GM15510 (cell line): ENCODE measurements around the gene ADAMTS2.

Source experiments
- POLR2A ChIP-seq: IDR thresholded peaks from 3 replicates; pipeline ENCODE4 v1.6.1; 2011; ENCODE audit warnings: borderline replicate concordance; ENCODE audit not compliant: insufficient read length; ENCODE audit errors: extremely low read depth

Gene ADAMTS2

GRCh38 chr5:179120951-179121666 is 224.2 kb downstream of the ADAMTS2 start:
- no peak for TF ChIP-seq POLR2A

GRCh38 chr5:179120421-179120861 is 224.8 kb downstream of the ADAMTS2 start:
- no peak for TF ChIP-seq POLR2A

DNA sequence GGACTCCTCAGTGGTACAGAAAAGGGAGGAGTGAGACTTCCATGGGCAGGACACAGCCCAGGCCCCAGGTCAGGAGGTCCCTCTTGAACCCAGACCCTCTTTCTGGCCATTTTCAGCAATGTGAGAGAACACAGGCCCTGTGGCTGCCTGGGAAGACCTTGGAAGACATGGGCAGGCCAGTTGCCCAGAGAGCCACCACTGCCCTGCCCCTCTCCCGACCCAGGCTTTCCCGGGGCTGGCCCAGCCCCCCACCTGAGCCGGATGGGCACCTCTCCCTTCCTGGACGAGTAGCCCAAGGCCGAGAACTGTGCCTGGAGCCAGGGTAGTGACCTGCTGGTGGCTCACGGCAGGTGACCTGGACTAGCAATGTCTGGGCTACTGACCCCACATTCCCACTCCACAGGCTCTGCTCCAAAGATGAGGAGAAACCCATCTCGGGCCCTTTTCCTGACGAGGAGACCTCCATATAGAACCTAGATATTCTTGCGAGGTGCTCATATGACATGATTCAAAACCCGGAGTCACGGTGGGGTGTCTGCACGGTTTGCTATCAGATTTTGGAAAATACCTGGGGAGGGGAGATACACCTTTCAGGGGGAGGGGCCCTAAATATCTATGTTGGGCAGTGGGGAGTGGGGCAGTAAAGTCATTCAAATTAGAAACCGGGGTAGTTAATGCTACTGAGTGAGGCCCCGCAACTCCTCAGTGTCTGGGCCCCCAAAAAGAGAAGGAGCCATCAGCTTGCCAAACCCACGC is 225.7 kb downstream of the ADAMTS2 start:
- TF ChIP-seq POLR2A = no peak

DNA sequence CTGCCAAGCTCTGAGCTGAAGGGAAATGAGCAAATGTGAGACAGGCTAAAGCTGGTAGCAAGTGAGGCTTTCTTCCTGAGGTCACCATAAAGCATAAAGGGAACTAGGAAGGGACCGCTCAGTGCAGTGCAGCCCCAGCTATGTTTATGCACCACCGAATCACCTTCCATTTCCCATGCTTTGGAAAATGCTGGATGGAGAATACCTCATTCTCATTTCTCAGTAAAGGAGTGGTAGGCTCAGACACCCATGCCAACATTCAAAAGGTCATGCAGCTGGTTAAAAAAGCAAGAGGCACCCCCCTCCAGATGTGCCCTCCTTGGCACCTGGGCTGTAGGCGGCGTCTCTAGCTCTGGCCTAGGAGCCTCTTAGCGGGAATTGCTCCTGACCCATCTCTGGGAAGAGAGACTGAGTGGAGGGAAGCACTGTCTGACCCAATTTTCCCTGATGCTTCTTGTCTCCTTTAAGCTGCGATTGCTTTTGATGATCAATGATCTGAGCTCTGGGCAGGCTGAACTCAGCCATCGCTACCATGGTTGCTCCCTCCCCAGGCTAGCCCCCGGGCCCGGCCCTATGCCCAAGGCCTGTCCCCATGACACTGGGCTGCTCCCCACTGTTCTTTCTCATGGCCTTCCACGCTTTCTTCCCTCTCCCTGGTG is 226.4 kb downstream of the ADAMTS2 start:
- no peak for TF ChIP-seq POLR2A

DNA sequence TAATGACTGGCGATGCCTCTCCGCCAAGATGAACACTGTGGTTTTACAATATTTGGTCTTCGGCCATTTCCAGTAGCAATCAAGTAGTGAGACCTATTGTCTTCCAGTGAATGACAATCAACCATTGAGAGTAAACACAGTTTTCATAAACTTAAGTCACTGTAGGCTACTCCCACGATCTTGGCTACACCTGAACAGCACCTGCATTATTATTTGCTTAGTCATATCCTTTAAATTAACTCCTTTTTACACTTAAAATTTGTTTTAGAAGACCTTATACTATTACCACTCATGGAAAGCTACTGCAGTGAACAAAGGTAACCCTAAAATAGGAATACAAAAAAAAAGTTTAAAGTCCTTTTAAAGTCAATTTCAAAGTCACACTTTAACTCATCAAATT is 226.9 kb downstream of the ADAMTS2 start:
- no peak for TF ChIP-seq POLR2A

- no peak for TF ChIP-seq POLR2A
Measured at GRCh38 chr5:179115845-179116524, 229.3 kb downstream of the ADAMTS2 start.

DNA sequence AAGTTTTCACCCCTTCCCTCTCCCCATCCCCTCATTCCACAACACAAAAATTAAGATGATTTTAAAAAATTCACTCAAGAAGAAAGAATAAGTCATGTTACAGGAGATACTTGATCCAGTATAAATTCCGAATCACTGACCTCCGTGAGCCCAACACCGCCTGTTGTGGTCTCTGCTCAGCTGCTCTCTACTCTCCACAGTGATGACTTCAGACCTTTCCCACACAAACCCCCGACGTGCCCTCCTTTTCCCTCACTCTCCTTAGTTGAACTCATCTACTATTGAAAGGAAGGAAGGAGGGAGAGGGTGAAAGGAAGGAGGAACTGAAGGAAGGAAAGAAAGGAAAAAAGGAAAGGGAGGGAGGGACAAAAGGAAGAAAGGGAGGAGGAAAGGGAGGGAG is 230.0 kb downstream of the ADAMTS2 start:
- no peak for TF ChIP-seq POLR2A

- TF ChIP-seq POLR2A = no peak
Measured at GRCh38 chr5:179114756-179115155, 230.5 kb downstream of the ADAMTS2 start.

- TF ChIP-seq POLR2A = no peak
Measured at GRCh38 chr5:179113945-179114641, 231.2 kb downstream of the ADAMTS2 start.

DNA sequence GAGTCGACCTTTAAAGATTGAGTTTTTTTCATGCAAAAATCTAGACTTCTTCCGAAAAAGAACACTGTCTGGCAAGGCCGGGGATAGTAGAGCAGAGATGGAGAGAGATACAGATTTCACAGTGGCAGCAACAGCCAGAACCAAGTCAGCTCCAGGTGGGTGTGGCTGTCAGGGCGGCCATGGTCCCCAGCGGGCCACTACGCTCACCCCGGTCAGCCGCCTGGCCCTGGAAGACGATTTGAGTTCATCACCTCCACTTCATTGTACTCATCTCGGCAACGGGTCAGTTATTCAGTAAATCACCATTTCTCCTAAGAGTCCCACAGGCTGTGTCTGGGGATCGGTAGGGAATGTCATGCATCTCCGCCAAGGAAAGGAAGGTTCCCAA is 232.1 kb downstream of the ADAMTS2 start:
- no peak for TF ChIP-seq POLR2A

DNA sequence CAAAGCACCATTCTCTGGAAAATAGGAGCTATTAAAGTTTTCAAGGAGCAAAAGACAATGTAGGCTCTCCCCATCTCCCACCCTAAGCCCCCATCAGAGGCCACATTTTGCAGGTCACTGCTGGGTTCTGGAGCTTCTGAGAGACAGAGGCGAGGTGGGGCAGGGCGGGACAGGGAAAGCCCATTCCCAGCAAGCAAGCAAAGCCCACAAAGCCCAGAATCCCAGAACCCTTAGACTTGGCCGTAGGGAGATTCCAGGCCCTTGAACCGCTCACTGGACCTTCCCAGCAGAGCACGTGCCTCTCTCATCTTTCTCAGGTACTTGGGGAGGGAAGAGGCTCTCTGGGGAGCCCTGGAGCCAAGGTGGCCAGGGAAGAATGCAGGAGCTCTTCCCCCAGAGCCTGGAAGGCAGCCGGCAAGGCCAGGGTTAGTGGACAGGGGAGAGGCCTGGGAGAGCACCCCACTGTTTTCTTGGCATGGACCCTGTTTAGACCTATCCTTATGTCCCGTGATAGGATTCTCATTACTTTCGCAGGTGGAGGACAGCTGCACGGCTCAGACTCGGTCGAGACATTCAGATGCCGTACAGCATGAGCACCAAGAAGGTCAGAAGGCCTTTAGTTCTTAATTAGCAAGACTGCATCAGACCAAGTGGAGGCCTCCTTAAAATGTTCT is 232.7 kb downstream of the ADAMTS2 start:
- TF ChIP-seq POLR2A = no peak

GRCh38 chr5:179111267-179112207 is 233.7 kb downstream of the ADAMTS2 start:
- TF ChIP-seq POLR2A = no peak

DNA sequence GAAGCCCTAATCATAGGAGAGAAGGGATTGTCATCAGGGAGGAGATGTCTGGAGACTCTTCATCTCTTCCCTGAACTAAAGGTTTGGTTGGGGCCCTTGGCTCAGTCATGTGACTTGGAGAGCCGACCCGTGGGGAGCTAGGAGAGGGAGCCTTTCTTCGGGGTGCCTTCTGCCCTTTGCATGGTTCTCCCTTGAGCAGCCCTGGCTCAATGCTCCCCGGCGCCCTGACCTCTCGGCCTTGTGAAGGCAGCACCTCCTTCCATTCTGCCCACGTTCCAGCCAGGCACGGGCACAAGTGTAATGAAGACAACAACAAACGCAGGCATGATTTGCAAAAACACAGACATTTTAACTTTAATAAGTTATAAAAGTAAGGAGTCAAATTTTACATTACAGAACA is 234.7 kb downstream of the ADAMTS2 start:
- no peak for TF ChIP-seq POLR2A
